Stimulated activated CD4-positive, alpha-beta T cell treated with anti-CD3 and anti-CD28 coated beads, Interleukin-12 subunit alpha, Interleukin-12 subunit beta, amount 100 ng/mL, for 24 hours (primary cell): ENCODE data around the gene DOCK2.
"Not testable (repeated sequence)": the region's sequence is repeated elsewhere in the genome, so short reads cannot be mapped to it uniquely, and the experiment has no call there.

Experiments
- DNase-seq, 2 experiments: peaks; one replicate each; pipeline ENCODE4 v3.0.0-alpha.2; 2020; ENCODE audit warnings: low read depth in 2 of 2

Gene DOCK2

GRCh38 chr5:169637549-169638121, 560 bp downstream of the DOCK2 start:
- DNase-seq = peak; percentile 49 to 63

GRCh38 chr5:169641253-169641652, 4.2 kb downstream of the DOCK2 start:
- DNase-seq = no peak

- DNase-seq = no peak
Observed at GRCh38 chr5:169646856-169647255, 9.8 kb downstream of the DOCK2 start.

- DNase-seq = no peak
Observed at GRCh38 chr5:169647566-169647965, 10.5 kb downstream of the DOCK2 start.

GRCh38 chr5:169648725-169649310, 11.7 kb downstream of the DOCK2 start:
- no peak for DNase-seq

- no peak for DNase-seq
Observed at GRCh38 chr5:169649486-169649885, 12.4 kb downstream of the DOCK2 start.

- DNase-seq = no peak
Observed at GRCh38 chr5:169650701-169651331, 13.7 kb downstream of the DOCK2 start.

GRCh38 chr5:169651526-169651925, 14.5 kb downstream of the DOCK2 start:
- no peak for DNase-seq

- no peak for DNase-seq
Observed at GRCh38 chr5:169652057-169652456, 15.0 kb downstream of the DOCK2 start.

GRCh38 chr5:169653091-169653490, 16.0 kb downstream of the DOCK2 start:
- DNase-seq = no peak

- no peak for DNase-seq
Observed at GRCh38 chr5:169655353-169655752, 18.3 kb downstream of the DOCK2 start.

GRCh38 chr5:169656125-169656901, 19.2 kb downstream of the DOCK2 start:
- peak in 1 of 2 experiments; percentile 4 for DNase-seq

GRCh38 chr5:169657127-169657526, 20.1 kb downstream of the DOCK2 start:
- DNase-seq = no peak

GRCh38 chr5:169662451-169662850, 25.4 kb downstream of the DOCK2 start:
- DNase-seq = not testable (repeated sequence)

- DNase-seq = no peak
Observed at GRCh38 chr5:169663537-169663936, 26.5 kb downstream of the DOCK2 start.

GRCh38 chr5:169666365-169666764, 29.3 kb downstream of the DOCK2 start:
- DNase-seq = no peak

- no peak for DNase-seq
Observed at GRCh38 chr5:169667896-169668674, 31.0 kb downstream of the DOCK2 start.

GRCh38 chr5:169668732-169669131, 31.7 kb downstream of the DOCK2 start:
- DNase-seq = no peak

GRCh38 chr5:169670769-169671525, 33.9 kb downstream of the DOCK2 start:
- DNase-seq = no peak

- no peak for DNase-seq
Observed at GRCh38 chr5:169682026-169682425, 45.0 kb downstream of the DOCK2 start.

GRCh38 chr5:169686137-169686536, 49.1 kb downstream of the DOCK2 start:
- DNase-seq = no peak
